Measurements from ENCODE around the gene ZFTA. TPM values are rescaled to one million over a fixed set of nuclear protein-coding genes. Genes with fewer than 3 reads are reported as not detected.

Gene ZFTA
- total and polyA plus RNA-seq, 11 donors: 4.6 to 17.9 (median 10.0) TPM

- Histone ChIP-seq H3K27ac (peak overlapping the region in 3 of 12 donors; percentile 82 to 88 (median 87)), H3K36me3 (peaks cover 0 to under 1% (median 0%) of the 10 kb centered on the region in 9 donors), H3K9me3 (no peaks in the 10 kb centered on the region), H3K4me1 (peaks cover 0 to 27% (median 20%) of the 10 kb centered on the region in 12 donors), H3K27me3 (peaks cover 0 to 10% (median 0%) of the 10 kb centered on the region in 9 donors), H3K4me3 (no peak overlapping the region)
- intact Hi-C loops (cut with DNase I): loop anchor here in 2 of 10 donors (5.0 to 10.0 kb wide), 2 partner anchors 42 to 174 kb away; partner anchors contain the start of gene SPINDOC (in 1 of the 2)
- 82 to 84% (median 83%) methylated on average over 7 of the region's 7 CpGs for WGBS, 4 donors
- DNase-seq (no peak), ATAC-seq (no peak)
- no peak for TF ChIP-seq CTCF (IDR thresholded peaks at IDR 0.05)
- no peak for TF ChIP-seq POLR2A (IDR thresholded peaks at IDR 0.05)
Observed at GRCh38 chr11:63770763-63771162, 2.2 kb upstream of the ZFTA start.

GRCh38 chr11:63769714-63770455 lies 1.3 kb upstream of the ZFTA start:
- 10 to 37% (median 18%) methylated on average over 16 to 35 of the region's 35 CpGs for WGBS, 4 donors
- ATAC-seq (no peak), DNase-seq (peak in 2 of 5 donors; percentile 15 to 32)
- Histone ChIP-seq H3K27me3 (peaks cover 0 to 10% (median 0%) of the 10 kb centered on the region in 9 donors), H3K36me3 (peaks cover 0 to 4% (median 0%) of the 10 kb centered on the region in 9 donors), H3K27ac (peak overlapping the region; percentile 26 to 88 (median 80)), H3K9me3 (no peaks in the 10 kb centered on the region), H3K4me3 (peak overlapping the region; percentile 58 to 99 (median 88)), H3K4me1 (peaks cover 0 to 32% (median 20%) of the 10 kb centered on the region in 12 donors)
- TF ChIP-seq POLR2A (IDR thresholded peaks at IDR 0.05): no peak
- no peak for TF ChIP-seq CTCF (IDR thresholded peaks at IDR 0.05)
- intact Hi-C loops (cut with DNase I): loop anchor here (1.0 to 10.0 kb wide), 10 partner anchors 42 to 375 kb away; partner anchors contain the start of genes SPINDOC (in 10 of the 10) and MARK2 (in 1 of the 10)

GRCh38 chr11:63769042-63769713 lies 603 bp upstream of the ZFTA start:
- WGBS, 4 donors: 1% methylated on average over 82 of the region's 82 CpGs; no CpG with 5 or more reads in 2 of the 4 donors
- DNase-seq: peak; percentile 42 to 83 (median 52)
- Histone ChIP-seq H3K9me3 (no peaks in the 10 kb centered on the region), H3K27me3 (peaks cover 0 to 10% (median 0%) of the 10 kb centered on the region in 9 donors), H3K4me1 (peaks cover 0 to 32% (median 20%) of the 10 kb centered on the region in 12 donors), H3K36me3 (peaks cover 0 to 4% (median 0%) of the 10 kb centered on the region in 9 donors), H3K27ac (peak overlapping the region; percentile 26 to 88 (median 80)), H3K4me3 (peak overlapping the region; percentile 58 to 99 (median 88))
- ATAC-seq: peak in 3 of 4 donors; percentile 29 to 54 (median 39)
- intact Hi-C loops (cut with DNase I): loop anchor here (1.0 to 10.0 kb wide), 10 partner anchors 43 to 376 kb away; partner anchors contain the start of genes SPINDOC (in 9 of the 10) and MARK2 (in 1 of the 10)
- peak in 1 of 2 donors; percentile 56 for TF ChIP-seq POLR2A (IDR thresholded peaks at IDR 0.05)
- TF ChIP-seq CTCF (IDR thresholded peaks at IDR 0.05): peak in 1 of 12 donors; percentile 8
